ENCODE results near the gene GNRHR. TPM values are rescaled to one million over a fixed set of nuclear protein-coding genes. Genes with fewer than 3 reads are reported as not detected.
A peak's percentile ranks its signal among the peaks of the same experiment; 100 is the strongest.

GNRHR gene
- total RNA-seq, 2 experiments from 2014 or later, result not detected

DNA sequence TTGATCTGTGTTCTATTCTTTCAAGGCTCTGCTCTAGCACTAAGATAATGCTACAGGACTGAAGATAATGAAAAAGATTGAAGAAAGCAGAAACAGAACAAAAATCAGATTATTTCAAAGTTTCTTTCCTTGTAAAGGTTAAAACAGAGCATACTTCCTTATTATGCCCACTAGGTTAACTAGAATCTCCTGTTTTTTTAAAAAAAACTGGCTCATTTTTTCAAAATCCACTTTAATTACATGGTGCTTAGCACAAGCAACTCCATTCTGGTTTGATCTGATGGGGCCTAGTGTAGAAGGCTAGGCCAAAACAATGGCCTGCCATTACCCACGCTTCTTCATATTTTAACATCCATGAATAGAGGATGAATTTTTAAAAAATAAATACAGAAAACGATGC lies 52.0 kb downstream of the GNRHR start:
- Mint-ChIP-seq H3K9me3 (peaks cover 15% of the 10 kb centered on the region), H3K27me3 (no peaks in the 10 kb centered on the region), H3K27ac (peak overlapping the region; percentile 98), H3K4me1 (peaks cover 51% of the 10 kb centered on the region), H3K36me3 (peaks cover 44% of the 10 kb centered on the region), H3K4me3 (peak overlapping the region; percentile 98)
- no peak for ATAC-seq (ENCODE audit: low read depth)
- POLR2A ChIA-PET, result interaction anchor here (1.7 to 2.1 kb wide), 2 partner anchors 11 to 42 kb away, joined by 4 to 16 read pairs; no protein-coding TSS in a partner anchor
- DNase-seq, result no peak

- peaks cover 12% of the 10 kb centered on the region for H3K9me3 Mint-ChIP-seq
- H3K27ac Mint-ChIP-seq, result peak overlapping the region; percentile 98
- peaks cover 51% of the 10 kb centered on the region for H3K4me1 Mint-ChIP-seq
- H3K27me3 Mint-ChIP-seq, result no peaks in the 10 kb centered on the region
- H3K4me3 Mint-ChIP-seq, result peak overlapping the region; percentile 98
- ATAC-seq (ENCODE audit: low read depth), result no peak
- DNase-seq, result no peak
- POLR2A ChIA-PET, result interaction anchor here (1.0 to 2.5 kb wide), 8 partner anchors 10 to 157 kb away, joined by 4 to 16 read pairs (median 4); partner anchors contain the start of gene CENPC
- peaks cover 39% of the 10 kb centered on the region for H3K36me3 Mint-ChIP-seq
Observed at GRCh38 chr4:67701517-67701850, 52.7 kb downstream of the GNRHR start.

DNA sequence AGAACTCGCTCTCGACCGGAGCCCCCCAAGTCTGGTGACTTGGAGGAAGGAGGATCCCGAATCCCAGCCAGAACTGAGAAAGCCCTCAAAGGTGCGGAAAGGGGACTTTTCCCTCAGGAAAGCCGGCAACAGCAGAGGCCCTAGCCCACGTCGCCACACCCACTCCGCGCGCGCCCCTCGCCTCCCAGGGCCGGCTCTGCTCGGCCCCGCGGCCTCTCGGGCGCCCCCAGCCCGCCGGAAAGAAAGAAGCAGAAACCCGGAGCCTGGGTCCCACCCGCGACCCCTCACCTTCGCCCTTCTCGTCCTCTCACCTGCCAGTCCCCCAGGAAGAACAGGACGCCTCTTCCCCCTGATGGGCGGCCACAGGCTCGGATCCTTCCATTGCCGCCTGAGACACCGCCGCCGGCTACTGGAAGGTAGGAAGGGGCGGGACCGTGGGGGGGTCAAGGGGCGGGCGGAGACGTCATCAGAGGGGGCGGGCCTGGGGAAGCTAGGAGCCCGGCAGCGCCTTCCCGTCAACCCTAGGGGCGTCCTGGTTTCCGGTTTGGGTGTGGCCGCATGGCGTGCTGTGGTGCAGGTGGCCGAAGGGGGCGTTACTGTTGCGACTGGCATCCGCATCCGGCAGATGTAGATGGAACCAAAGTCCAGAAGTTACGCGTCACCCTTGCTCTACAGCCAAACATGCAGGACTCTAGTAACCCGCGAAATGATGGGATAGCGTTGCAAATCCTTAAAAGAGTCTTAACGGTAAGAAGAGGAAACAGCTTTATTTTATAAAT lies 53.3 kb downstream of the GNRHR start, which contains the start of gene UBA6:
TSS of gene UBA6 (minus strand) at position 418 of the 779 bp plus-strand sequence. CDS start at position 382, 36 bp downstream.
- peak; percentile 95 for DNase-seq
- H3K4me1 Mint-ChIP-seq, result peaks cover 53% of the 10 kb centered on the region
- H3K27ac Mint-ChIP-seq, result peak within 1 kb of the TSS; percentile 98
- peak; percentile 95 for ATAC-seq (ENCODE audit: low read depth)
- H3K4me3 Mint-ChIP-seq, result peak within 1 kb of the TSS; percentile 98
- POLR2A ChIA-PET, result interaction anchor here (0.7 to 2.5 kb wide), 9 partner anchors 9 to 157 kb away, joined by 3 to 16 read pairs (median 4); partner anchors contain the start of gene CENPC
- H3K36me3 Mint-ChIP-seq, result peaks cover 38% of the 10 kb centered on the region
- H3K9me3 Mint-ChIP-seq, result peaks cover 11% of the 10 kb centered on the region
- no peaks in the 10 kb centered on the region for H3K27me3 Mint-ChIP-seq

- DNase-seq, result no peak
- Mint-ChIP-seq H3K9me3 (peaks cover 9% of the 10 kb centered on the region), H3K4me1 (peaks cover 47% of the 10 kb centered on the region), H3K4me3 (peak overlapping the region; percentile 98), H3K27ac (peak overlapping the region; percentile 98), H3K36me3 (peaks cover 32% of the 10 kb centered on the region), H3K27me3 (no peaks in the 10 kb centered on the region)
- POLR2A ChIA-PET, result interaction anchor here (0.7 to 2.5 kb wide), 7 partner anchors 9 to 154 kb away, joined by 3 to 16 read pairs (median 4); partner anchors contain the start of gene CENPC
- no peak for ATAC-seq (ENCODE audit: low read depth)
Observed at GRCh38 chr4:67700116-67700737, 54.0 kb downstream of the GNRHR start.

DNA sequence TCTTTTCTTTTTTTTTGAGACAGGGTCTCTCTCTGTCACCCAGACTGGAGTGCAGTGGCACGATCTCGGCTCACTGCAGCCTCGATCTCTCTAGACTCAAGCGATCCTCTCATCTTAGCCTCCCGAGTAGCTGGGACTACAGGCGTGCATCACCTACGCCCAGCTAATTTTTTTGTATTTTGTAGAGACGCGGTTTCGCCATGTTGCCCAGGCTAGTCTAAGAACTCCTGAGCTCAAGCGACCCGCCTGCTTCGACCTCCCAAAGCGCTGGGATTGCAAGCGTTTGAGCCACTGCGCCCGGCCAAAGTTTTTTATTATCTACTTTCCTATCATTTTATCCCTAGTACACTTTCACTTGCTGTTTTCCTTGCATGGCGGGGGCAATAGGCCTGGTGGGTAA lies 54.6 kb downstream of the GNRHR start:
- DNase-seq (no peak), ATAC-seq (ENCODE audit: low read depth) (no peak)
- peak overlapping the region; percentile 98 for H3K4me3 Mint-ChIP-seq
- H3K36me3 Mint-ChIP-seq, result peaks cover 30% of the 10 kb centered on the region
- H3K9me3 Mint-ChIP-seq, result peaks cover 5% of the 10 kb centered on the region
- no peaks in the 10 kb centered on the region for H3K27me3 Mint-ChIP-seq
- POLR2A ChIA-PET, result interaction anchor here (1.6 to 2.5 kb wide), 2 partner anchors 13 to 154 kb away, joined by 4 to 14 read pairs; partner anchors contain the start of gene CENPC
- H3K4me1 Mint-ChIP-seq, result peaks cover 43% of the 10 kb centered on the region
- H3K27ac Mint-ChIP-seq, result peak overlapping the region; percentile 98

- no peak for ATAC-seq (ENCODE audit: low read depth)
- Mint-ChIP-seq H3K27me3 (no peaks in the 10 kb centered on the region), H3K27ac (no peak overlapping the region), H3K36me3 (peaks cover 30% of the 10 kb centered on the region), H3K4me3 (no peak overlapping the region), H3K4me1 (peaks cover 33% of the 10 kb centered on the region), H3K9me3 (no peaks in the 10 kb centered on the region)
- DNase-seq, result no peak
- POLR2A ChIA-PET, result interaction anchor here (1.0 kb wide), 1 partner anchor 153 kb away, joined by 3 read pairs; the partner anchor contains the start of gene CENPC
Observed at GRCh38 chr4:67697860-67698687, 56.1 kb downstream of the GNRHR start.

DNA sequence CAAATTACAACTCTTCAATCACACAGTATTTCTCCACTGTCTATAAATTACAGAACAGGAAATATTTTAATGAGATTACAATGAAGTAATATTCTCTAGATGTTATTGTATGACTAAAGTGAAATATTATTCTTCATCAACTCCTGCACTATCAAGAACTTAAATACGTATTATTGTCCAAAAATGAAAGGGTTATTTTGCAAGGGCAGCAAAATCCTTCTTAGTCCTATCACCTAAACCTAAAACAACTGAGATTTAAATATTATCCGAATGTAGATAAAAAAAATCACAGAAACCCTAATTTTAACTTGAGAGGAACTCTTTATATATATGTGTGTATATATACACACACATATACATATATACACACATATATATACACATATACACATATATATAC lies 58.1 kb downstream of the GNRHR start:
- peaks cover 8% of the 10 kb centered on the region for H3K9me3 Mint-ChIP-seq
- POLR2A ChIA-PET, result no interaction called here
- H3K36me3 Mint-ChIP-seq, result peaks cover 44% of the 10 kb centered on the region
- peaks cover 33% of the 10 kb centered on the region for H3K4me1 Mint-ChIP-seq
- H3K27ac Mint-ChIP-seq, result no peak overlapping the region
- DNase-seq (no peak), ATAC-seq (ENCODE audit: low read depth) (no peak)
- no peak overlapping the region for H3K4me3 Mint-ChIP-seq
- H3K27me3 Mint-ChIP-seq, result no peaks in the 10 kb centered on the region

DNA sequence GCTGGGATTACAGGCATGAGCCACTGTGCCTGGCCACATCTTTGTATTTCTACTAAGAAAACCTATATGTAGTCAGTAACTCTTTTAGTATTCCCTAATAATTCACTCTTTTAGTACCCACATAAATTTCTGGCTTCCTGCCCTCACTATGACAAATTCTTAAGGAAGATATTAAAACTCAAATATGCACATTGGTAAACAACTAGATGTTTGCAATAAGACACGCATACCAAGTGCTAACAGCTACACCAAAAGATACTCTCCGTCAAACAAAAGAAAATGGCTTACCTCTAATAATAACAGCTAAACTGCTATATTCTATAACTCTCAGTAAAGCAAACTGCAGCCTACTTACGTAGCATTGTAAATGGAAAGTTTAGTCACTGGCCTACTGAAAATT lies 59.5 kb downstream of the GNRHR start:
- DNase-seq, result no peak
- no peak for ATAC-seq (ENCODE audit: low read depth)
- POLR2A ChIA-PET, result interaction anchor here (0.7 kb wide), 1 partner anchor 26 kb away, joined by 3 read pairs; no protein-coding TSS in a partner anchor
- no peaks in the 10 kb centered on the region for H3K27me3 Mint-ChIP-seq
- H3K4me1 Mint-ChIP-seq, result peaks cover 36% of the 10 kb centered on the region
- H3K4me3 Mint-ChIP-seq, result no peak overlapping the region
- H3K9me3 Mint-ChIP-seq, result peaks cover 8% of the 10 kb centered on the region
- H3K36me3 Mint-ChIP-seq, result peaks cover 54% of the 10 kb centered on the region
- H3K27ac Mint-ChIP-seq, result no peak overlapping the region

- Mint-ChIP-seq H3K9me3 (peaks cover 8% of the 10 kb centered on the region), H3K4me3 (no peak overlapping the region), H3K27ac (no peak overlapping the region), H3K27me3 (no peaks in the 10 kb centered on the region), H3K4me1 (peaks cover 25% of the 10 kb centered on the region), H3K36me3 (peaks cover 56% of the 10 kb centered on the region)
- POLR2A ChIA-PET, result interaction anchor here (1.7 kb wide), 1 partner anchor 10 kb away, joined by 16 read pairs; the partner anchor contains the start of gene UBA6
- no peak for ATAC-seq (ENCODE audit: low read depth)
- DNase-seq, result no peak
Observed at GRCh38 chr4:67691328-67691727, 62.9 kb downstream of the GNRHR start.

Other genes with a start within 250 kb of the GNRHR start
- gene CENPC, start 208.9 kb downstream of the GNRHR start, total RNA-seq, result 10 to 100 TPM; 50.0 to 50.6 TPM
- 10 to 100 TPM; 27.8 to 28.4 TPM for gene STAP1, start 195.7 kb downstream of the GNRHR start, total RNA-seq
- gene UBA6, start 53.2 kb downstream of the GNRHR start, total RNA-seq, result 10 to 100 TPM; 64.8 to 65.2 TPM
- not detected for gene TMPRSS11D, start 129.6 kb upstream of the GNRHR start, total RNA-seq
- not detected for gene TMPRSS11A, start 209.1 kb upstream of the GNRHR start, total RNA-seq